Glomerular visceral epithelial cell (primary cell): ENCODE measurements around the gene PTPN23.
"Not testable (repeated sequence)": the region's sequence is repeated elsewhere in the genome, so short reads cannot be mapped to it uniquely, and the experiment has no call there.

Source experiments
- DNase-seq: peaks from one replicate; pipeline ENCODE4 v3.0.0-alpha.2; 2016; ENCODE audit errors: extremely low spot score

The PTPN23 gene

GRCh38 chr3:47380601-47381316, at the start of gene PTPN23:
Gene PTPN23, plus strand, starts transcription at chr3:47381021. Its CDS starts 76 bp downstream, at chr3:47381097.
- peak; percentile 99 for DNase-seq

GRCh38 chr3:47333907-47334306, 46.9 kb upstream of the PTPN23 start:
- no peak for DNase-seq

GRCh38 chr3:47337656-47338055, 43.2 kb upstream of the PTPN23 start:
- no peak for DNase-seq

- DNase-seq = no peak
Observed at GRCh38 chr3:47339951-47340350, 40.9 kb upstream of the PTPN23 start.

DNA sequence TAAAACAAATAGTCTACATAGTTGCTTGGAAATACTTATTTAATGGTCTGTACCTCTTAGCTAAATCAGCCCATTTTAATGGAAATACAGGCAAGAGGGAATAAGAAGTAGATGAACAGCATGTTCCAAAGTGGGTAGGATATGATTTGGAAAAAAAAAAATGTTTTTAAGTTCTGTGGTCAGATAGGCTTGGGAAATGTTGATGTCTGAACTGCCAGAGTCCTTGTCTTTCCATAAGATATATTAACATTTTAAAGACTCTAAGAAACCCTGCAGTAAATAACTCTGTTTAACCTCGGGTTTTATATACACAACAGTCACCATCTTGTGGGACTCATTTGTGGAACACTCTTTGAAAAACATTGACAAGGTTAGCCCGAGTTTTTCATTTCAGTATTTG, 40.0 kb upstream of the PTPN23 start:
- no peak for DNase-seq

GRCh38 chr3:47342151-47342550, 38.7 kb upstream of the PTPN23 start:
- no peak for DNase-seq

- no peak for DNase-seq
Observed at GRCh38 chr3:47342812-47343211, 38.0 kb upstream of the PTPN23 start.

- no peak for DNase-seq
Observed at GRCh38 chr3:47343471-47343971, 37.3 kb upstream of the PTPN23 start.

- DNase-seq = no peak
Observed at GRCh38 chr3:47344971-47345370, 35.9 kb upstream of the PTPN23 start.

- peak; percentile 49 for DNase-seq
Observed at GRCh38 chr3:47347217-47347801, 33.5 kb upstream of the PTPN23 start.

- DNase-seq = no peak
Observed at GRCh38 chr3:47348411-47349154, 32.2 kb upstream of the PTPN23 start.

- no peak for DNase-seq
Observed at GRCh38 chr3:47355010-47355409, 25.8 kb upstream of the PTPN23 start.

DNA sequence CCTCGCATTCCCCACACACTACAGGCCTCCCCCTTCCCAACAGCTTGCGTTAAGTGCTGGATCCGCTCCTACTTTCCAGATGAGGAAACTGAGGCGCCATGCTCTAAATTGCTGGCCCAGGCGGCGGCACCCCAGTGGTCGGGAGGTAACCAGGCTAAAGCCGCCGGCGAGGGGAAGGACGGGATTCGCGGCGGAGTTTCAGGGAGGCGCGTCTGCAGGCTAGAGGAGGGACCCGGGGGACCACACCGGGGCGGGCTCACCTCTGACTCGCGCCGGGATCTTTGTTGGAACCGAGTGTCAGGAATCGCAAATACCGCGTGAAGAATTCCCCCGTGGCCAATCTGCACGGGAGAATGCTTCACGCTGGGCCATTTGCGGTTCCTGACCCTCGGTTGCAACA, 24.6 kb upstream of the PTPN23 start:
- no peak for DNase-seq

DNA sequence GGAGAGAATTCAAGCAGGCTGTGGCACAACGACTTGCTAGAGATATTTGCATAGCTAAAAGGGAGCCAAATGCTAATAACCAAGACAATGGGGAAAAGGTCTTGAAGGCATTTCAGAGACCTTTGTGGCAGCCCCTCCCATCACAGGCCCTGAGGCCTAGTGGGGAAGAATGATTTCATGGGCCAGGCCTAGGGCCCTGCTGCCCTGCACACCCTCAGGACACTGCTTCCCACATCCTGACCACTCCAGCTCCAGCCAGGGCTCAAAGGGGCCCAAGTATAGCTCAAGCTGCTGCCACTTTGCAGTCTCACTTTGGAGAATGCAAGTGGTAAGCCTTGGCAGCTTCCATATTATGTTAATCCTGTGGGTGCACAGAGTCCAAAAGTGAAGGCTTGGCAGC, 21.5 kb upstream of the PTPN23 start:
- no peak for DNase-seq

GRCh38 chr3:47360110-47360517, 20.7 kb upstream of the PTPN23 start:
- DNase-seq = peak; percentile 6

- DNase-seq = no peak
Observed at GRCh38 chr3:47362701-47363100, 18.1 kb upstream of the PTPN23 start.

DNA sequence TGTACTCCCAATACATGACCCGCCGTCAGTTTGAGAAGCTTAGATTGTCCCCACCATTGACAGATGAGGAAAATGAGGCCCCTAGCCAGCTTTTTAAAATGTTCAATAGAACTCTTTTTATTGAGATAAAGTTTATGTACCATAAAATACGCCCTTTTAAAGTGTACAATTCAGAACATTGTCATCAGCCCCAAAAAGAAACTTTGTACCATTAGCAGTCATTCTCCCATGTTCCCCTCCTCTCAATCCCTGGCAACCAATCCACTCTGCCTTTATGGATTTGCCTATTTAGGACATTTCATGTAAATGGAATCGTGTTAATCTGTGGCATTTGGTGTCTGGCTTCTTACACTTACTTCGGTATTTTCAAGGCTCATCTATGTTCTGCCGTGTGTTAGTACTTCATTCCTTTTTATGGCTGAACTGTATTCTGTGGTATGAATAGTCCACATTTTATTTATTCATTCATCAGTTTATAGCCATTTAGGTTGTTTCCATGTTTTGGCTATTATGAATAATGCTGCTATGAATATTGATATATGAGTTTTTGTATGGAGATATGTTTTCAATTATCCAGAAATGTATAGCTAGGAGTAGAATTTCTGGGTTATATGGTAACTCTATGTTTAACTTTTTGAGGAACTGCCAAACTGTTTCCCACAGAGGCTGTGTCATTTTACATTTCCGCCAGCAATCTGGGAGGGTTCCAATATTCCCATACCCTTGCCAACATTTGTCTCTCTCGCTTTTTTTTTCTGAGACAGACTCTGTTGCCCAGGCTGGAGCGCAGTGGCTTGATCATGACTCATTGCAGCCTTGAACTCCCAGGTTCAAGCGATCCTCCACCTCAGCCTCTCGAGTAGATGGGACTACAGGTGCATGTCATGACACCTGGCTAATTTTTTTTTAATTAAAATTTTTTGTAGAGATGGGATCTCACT, 15.3 kb upstream of the PTPN23 start:
- no peak for DNase-seq

DNA sequence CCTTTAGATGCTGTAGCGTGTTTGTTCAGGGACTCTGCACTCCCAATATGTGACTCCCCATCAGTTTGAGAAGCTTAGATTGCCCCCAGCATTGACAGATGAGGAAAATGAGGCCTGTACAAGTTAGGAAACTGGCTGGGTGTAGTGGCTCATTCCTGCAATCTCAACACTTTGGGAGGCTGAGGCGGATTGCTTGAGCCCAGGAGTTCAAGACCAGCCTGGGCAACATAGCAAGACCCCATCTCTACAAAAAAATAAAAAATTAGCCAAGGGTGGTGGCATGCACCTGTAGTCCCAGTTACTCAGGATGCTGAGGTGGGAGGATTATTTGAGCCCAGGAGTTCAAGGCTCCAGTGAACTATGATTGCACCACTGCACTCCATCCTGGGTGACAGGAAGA, 14.0 kb upstream of the PTPN23 start:
- no peak for DNase-seq

DNA sequence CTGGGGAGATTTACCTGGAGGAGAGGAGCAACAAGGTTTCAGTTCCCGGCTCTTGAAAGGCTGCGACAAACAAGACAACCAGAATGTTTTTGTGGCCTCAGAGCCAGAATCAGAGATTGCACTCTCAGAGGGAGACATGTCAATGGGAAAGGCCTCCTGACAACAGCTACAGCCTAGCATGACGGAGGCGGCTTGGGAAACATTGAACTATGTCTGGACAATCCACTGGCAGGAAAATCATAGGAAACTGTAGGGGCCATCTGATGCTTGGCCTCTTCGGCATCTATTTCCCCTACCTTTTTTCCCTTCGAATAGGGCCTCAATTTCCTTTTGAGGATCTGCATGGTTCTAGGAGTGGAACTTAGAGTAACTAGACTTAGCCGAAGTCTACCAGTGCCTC, 13.2 kb upstream of the PTPN23 start:
- no peak for DNase-seq

DNA sequence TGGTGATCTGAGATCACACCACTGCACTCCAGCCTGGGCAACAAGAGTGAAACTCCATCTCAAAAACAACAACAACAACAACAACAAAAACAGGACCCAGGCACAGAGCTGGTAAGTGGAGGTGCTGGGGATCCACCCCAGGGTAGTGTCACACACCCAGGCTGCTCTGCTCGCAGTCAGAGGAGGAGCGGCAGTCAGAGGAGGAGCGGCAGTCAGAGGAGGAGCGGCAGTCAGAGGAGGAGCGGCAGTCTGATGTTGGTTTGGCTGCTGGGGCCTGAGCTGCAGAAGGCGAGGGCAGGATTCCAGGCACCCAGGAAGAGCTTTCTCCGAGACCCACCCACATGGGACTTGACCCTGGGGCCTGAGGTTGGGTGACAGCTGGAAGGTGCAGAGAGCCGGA, 10.8 kb upstream of the PTPN23 start:
- DNase-seq = not testable (repeated sequence)

DNA sequence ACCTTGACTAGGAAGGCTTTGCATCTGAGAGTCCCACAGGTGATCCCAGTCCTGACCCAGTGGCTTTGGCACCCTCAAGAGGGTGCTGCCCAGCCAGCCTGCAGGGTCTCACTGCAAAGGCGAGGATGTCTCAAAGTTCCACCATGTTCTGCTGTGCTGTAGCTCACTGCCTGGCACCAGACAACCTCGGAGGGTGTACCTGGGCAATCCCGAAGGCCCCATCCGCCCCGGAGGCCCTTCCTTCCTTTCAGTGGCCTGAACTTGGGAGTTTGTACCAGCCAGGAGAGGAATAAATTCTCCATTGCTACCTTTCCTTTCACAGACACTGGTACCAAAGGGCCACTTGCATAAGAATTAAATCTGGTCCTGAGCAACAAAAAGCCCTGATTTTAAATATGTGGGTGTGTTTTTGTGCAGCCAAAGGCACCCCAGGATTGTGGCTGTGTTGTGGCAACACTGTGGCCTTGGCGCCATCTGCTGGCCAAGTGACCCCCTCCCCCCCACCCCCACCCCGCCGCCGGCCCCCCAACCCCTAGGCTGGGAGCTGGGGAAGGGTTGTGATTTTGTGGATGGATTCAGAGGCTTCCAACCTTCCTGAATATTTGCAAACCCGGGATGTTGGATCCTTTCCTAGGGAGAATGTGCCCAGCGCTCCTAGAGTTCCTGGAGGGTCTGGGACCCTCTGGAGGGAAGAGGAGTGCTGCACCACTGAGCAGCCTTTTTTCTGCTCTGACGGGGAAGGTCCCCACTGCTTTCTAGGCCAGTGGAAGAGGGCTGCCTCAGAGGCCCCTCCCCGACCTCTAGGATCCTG, 9.7 kb upstream of the PTPN23 start:
- no peak for DNase-seq
